Amygdala (tissue), 56 donors: ENCODE measurements around the gene IGF1R.
"Not testable (repeated sequence)": the region's sequence is repeated elsewhere in the genome, so short reads cannot be mapped to it uniquely, and the experiment has no call there.

Experiments used
- DNase-seq, 56 donors: peaks; one replicate each; lab custom pipeline; 2025; lab: John Stamatoyannopoulos, UW

The IGF1R gene

DNA sequence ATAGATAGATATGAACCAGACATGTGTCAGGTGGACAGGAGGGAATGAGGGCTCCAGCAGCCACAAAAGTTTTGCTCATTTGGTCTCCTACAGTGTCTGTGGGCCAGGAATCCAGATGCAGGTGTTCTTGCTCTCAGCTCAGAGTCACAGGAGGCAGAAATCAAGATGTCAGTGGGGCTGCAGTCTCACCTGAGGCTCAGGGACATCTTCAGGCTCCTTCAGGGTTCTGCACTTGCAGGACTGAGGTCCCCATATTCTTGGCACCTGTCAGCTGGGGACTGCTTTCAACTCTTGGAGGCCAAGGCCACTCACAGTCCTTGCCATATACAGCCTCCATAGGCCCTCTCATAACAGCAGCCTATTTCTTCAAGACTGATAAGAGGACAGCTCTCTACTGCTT lies 301.9 kb downstream of the IGF1R start:
- no peak for DNase-seq

- no peak for DNase-seq
These were observed 302.7 kb downstream of the IGF1R start for GRCh38 chr15:98951004-98951403.

GRCh38 chr15:98951493-98952320 lies 303.4 kb downstream of the IGF1R start:
- DNase-seq, result no peak

DNA sequence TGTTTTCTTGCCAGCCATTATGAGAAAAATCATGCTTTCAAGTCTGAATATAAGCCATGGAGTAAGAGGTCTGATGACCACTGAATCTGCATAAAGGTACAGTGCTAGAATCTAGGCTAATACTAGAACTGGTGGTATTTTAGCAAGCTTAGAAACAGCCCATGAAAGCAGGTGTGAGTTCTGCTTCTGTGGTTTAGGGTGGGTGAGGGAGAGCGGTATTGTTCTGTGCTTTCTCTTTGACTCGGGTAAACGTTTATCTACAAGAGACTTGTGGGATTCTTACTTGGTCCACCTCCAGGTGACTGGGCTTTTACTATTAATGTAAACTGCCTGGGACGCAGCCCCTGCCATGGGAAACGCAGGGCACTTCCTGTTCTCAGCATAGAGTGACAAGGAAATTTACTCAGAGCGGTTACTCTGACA lies 304.1 kb downstream of the IGF1R start:
- no peak for DNase-seq

- DNase-seq, result no peak
These were observed 304.9 kb downstream of the IGF1R start for GRCh38 chr15:98953000-98953787.

GRCh38 chr15:98953968-98954367 lies 305.6 kb downstream of the IGF1R start:
- peak in 2 of 56 donors; percentile 26 to 61 for DNase-seq

DNA sequence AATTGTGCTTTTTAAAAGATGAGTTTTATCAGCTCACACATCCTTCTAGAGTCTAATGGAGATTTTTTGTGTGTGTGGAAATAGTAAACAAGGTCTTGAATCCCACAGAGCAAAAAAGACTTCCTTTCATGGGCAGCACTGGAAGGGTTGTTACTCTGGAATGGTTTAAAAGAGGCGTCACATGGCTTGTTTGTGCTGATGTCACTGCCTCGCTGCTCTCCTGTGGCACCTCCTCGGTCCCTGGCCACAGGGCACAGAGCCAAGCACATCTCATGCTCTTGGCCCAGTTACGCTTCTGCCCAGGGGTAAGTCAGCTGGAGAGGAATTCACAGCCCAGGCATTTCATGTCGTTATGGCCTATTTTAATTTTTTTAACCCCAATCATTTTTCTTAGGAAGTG lies 306.1 kb downstream of the IGF1R start:
- DNase-seq, result peak in 45 of 56 donors; percentile 11 to 90 (median 60)

DNA sequence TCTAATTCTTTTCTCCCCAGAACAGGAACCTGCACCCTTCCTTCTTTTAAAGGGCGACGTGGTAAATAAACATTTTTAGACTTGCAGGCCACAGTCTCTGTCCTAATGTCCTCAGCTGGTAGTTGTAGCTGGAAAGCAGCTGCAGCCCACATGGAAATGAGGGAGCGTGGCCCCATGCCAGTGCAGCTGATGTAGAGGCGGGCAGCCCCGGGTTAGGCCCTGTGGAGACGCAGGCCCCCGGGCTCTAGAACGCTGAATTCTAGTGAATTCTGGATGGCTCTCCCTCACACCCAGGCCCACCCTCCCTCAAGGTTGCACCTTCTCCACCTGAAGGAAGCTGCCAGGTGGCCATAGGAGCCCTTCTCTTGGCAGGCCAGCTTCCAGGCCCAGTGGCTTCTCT lies 307.0 kb downstream of the IGF1R start:
- peak in 51 of 56 donors; percentile 12 to 92 (median 62) for DNase-seq

- DNase-seq, result peak in 19 of 56 donors; percentile 8 to 65 (median 29)
These were observed 307.8 kb downstream of the IGF1R start for GRCh38 chr15:98955961-98956723.

DNA sequence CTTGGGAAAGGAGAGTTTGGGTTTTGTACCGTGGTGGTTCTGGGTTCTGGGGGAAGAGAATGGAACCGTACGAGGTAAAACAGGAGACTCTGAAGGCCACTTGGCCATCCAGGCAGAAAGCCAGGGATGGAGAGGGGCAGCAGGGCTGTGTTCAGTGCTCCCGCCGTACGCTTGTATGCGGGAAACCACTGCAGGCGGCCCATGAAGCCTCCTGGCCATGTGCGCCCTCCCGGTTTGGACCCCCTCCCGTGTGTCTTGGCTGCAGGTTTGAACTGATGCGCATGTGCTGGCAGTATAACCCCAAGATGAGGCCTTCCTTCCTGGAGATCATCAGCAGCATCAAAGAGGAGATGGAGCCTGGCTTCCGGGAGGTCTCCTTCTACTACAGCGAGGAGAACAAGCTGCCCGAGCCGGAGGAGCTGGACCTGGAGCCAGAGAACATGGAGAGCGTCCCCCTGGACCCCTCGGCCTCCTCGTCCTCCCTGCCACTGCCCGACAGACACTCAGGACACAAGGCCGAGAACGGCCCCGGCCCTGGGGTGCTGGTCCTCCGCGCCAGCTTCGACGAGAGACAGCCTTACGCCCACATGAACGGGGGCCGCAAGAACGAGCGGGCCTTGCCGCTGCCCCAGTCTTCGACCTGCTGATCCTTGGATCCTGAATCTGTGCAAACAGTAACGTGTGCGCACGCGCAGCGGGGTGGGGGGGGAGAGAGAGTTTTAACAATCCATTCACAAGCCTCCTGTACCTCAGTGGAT lies 308.6 kb downstream of the IGF1R start:
- DNase-seq, result no peak

- no peak for DNase-seq
These were observed 309.3 kb downstream of the IGF1R start for GRCh38 chr15:98957655-98958054.

DNA sequence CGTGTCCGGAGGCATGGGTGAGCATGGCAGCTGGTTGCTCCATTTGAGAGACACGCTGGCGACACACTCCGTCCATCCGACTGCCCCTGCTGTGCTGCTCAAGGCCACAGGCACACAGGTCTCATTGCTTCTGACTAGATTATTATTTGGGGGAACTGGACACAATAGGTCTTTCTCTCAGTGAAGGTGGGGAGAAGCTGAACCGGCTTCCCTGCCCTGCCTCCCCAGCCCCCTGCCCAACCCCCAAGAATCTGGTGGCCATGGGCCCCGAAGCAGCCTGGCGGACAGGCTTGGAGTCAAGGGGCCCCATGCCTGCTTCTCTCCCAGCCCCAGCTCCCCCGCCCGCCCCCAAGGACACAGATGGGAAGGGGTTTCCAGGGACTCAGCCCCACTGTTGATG lies 309.7 kb downstream of the IGF1R start:
- DNase-seq, result no peak

DNA sequence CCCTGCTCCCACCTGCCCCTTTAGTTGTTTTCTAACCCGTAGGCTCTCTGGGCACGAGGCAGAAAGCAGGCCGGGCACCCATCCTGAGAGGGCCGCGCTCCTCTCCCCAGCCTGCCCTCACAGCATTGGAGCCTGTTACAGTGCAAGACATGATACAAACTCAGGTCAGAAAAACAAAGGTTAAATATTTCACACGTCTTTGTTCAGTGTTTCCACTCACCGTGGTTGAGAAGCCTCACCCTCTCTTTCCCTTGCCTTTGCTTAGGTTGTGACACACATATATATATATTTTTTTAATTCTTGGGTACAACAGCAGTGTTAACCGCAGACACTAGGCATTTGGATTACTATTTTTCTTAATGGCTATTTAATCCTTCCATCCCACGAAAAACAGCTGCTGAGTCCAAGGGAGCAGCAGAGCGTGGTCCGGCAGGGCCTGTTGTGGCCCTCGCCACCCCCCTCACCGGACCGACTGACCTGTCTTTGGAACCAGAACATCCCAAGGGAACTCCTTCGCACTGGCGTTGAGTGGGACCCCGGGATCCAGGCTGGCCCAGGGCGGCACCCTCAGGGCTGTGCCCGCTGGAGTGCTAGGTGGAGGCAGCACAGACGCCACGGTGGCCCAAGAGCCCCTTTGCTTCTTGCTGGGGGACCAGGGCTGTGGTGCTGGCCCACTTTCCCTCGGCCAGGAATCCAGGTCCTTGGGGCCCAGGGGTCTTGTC lies 310.7 kb downstream of the IGF1R start:
- no peak for DNase-seq

GRCh38 chr15:98959640-98960007 lies 311.3 kb downstream of the IGF1R start:
- DNase-seq, result no peak

DNA sequence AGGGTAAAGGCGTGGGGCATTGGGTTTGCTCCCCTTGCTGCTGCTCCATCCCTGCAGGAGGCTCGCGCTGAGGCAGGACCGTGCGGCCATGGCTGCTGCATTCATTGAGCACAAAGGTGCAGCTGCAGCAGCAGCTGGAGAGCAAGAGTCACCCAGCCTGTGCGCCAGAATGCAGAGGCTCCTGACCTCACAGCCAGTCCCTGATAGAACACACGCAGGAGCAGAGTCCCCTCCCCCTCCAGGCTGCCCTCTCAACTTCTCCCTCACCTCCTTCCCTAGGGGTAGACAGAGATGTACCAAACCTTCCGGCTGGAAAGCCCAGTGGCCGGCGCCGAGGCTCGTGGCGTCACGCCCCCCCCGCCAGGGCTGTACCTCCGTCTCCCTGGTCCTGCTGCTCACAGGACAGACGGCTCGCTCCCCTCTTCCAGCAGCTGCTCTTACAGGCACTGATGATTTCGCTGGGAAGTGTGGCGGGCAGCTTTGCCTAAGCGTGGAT lies 312.3 kb downstream of the IGF1R start:
- no peak for DNase-seq

GRCh38 chr15:98963444-98963843 lies 315.1 kb downstream of the IGF1R start:
- DNase-seq, result no peak

DNA sequence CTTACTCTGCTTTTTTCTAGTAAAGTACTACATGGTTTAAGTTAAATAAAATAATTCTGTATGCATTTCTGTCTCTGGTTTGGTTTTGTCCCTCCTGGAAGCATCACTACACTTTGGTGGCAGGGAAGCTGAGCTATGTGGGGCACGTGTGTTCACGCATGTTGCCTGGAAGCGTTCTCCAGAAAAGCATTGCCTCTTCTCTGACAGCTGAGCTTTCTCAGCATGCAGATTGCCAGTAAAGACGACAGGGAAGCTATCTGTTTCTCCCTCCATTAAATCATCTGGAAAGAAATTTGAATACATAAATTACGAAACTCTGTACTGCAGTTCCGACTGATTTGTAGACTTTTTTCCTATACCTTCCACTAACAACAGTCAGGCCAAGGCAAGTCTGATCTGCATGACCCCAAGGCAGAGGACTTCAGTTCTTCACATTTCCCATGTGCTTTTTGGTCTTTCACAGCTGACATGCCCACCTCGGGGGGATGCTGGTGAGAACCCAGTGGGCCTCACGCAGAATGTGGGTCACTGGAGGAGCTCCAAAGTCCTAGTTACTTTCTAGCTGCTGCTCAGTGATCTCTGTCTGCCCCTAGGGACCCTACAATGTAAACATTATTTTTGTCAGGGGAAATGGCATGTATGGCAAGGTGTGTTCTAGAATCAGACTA lies 316.3 kb downstream of the IGF1R start:
- DNase-seq, result no peak

GRCh38 chr15:98965134-98965491 lies 316.8 kb downstream of the IGF1R start:
- not testable (repeated sequence) for DNase-seq

DNA sequence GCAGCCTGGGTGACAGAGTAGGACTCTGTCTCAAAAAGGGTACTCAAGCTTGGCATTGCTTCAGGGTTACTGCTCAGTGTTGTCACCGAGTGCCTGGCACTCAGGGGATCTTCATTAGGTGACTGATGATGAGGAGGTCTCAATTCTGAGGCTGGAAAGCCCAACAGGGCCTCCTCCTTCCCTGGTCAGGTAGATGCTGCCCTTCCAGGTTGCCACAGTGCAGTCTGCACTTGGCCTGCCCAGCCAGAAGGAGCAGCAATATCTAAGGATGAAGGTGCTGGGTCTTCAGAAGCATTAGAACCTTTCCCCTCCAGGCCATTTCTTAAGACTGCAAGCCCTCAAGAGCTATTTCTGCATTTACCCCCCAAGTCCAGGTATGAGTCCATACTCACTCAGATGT lies 317.3 kb downstream of the IGF1R start:
- no peak for DNase-seq
